ENCODE measurements around the gene ARL14EPL.

ARL14EPL gene

GRCh38 chr5:116068028-116068632 is 35.9 kb downstream of the ARL14EPL start:
- TF ChIP-seq, protein P1, sequence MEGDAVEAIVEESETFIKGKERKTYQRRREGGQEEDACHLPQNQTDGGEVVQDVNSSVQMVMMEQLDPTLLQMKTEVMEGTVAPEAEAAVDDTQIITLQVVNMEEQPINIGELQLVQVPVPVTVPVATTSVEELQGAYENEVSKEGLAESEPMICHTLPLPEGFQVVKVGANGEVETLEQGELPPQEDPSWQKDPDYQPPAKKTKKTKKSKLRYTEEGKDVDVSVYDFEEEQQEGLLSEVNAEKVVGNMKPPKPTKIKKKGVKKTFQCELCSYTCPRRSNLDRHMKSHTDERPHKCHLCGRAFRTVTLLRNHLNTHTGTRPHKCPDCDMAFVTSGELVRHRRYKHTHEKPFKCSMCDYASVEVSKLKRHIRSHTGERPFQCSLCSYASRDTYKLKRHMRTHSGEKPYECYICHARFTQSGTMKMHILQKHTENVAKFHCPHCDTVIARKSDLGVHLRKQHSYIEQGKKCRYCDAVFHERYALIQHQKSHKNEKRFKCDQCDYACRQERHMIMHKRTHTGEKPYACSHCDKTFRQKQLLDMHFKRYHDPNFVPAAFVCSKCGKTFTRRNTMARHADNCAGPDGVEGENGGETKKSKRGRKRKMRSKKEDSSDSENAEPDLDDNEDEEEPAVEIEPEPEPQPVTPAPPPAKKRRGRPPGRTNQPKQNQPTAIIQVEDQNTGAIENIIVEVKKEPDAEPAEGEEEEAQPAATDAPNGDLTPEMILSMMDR (IDR thresholded peaks at IDR 0.05; ENCODE audit: control insufficient read depth, extremely low read depth, insufficient read depth): peak; percentile 60
- peak; percentile 31 for DNase-seq (ENCODE audit: low read depth)

GRCh38 chr5:116071211-116071610 is 38.9 kb downstream of the ARL14EPL start:
- no peak for DNase-seq (ENCODE audit: low read depth)
- H3K4me3 ChIP-seq (ENCODE audit: low read depth, low read length): no peak overlapping the region
- TF ChIP-seq, protein P1 (IDR thresholded peaks at IDR 0.05; ENCODE audit: control insufficient read depth, extremely low read depth, insufficient read depth): no peak

More at GRCh38 chr5:116068028-116068632, 35.9 kb downstream of the ARL14EPL start:
- no peak overlapping the region for H3K4me3 ChIP-seq (ENCODE audit: low read depth, low read length)

- TF ChIP-seq, protein P1 (IDR thresholded peaks at IDR 0.05; ENCODE audit: control insufficient read depth, extremely low read depth, insufficient read depth): no peak
- DNase-seq (ENCODE audit: low read depth): no peak
Observed at GRCh38 chr5:116075191-116075831, 43.0 kb downstream of the ARL14EPL start.

GRCh38 chr5:116076496-116076895 is 44.2 kb downstream of the ARL14EPL start:
- H3K4me3 ChIP-seq (ENCODE audit: low read depth, low read length): no peak overlapping the region
- TF ChIP-seq, protein P1 (IDR thresholded peaks at IDR 0.05; ENCODE audit: control insufficient read depth, extremely low read depth, insufficient read depth): no peak
- no peak for DNase-seq (ENCODE audit: low read depth)

More at GRCh38 chr5:116075191-116075831, 43.0 kb downstream of the ARL14EPL start:
- H3K4me3 ChIP-seq (ENCODE audit: low read depth, low read length): no peak overlapping the region

DNA sequence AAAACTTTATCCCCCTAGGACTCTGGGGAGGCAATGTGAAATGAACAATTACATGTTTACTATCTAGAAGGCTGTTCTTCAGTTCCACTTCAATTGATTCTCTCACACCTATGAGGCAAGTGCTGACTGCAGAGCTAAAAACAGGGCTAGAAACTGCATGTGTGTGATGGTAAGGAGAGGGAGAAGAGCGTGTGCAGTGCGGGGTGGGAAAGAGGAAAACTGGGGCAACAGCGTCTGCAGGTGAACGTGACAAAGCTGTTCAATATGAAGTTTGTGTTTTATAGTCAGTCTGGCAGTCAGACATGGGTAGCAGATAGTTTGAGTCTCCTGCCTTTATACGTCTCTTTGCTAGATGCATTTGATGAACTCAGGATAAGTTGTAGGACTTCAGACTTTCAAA is 45.9 kb downstream of the ARL14EPL start:
- TF ChIP-seq, protein P1 (IDR thresholded peaks at IDR 0.05; ENCODE audit: control insufficient read depth, extremely low read depth, insufficient read depth): no peak
- DNase-seq (ENCODE audit: low read depth): no peak

GRCh38 chr5:116084287-116084691 is 52.0 kb downstream of the ARL14EPL start:
- TF ChIP-seq, protein P1 (IDR thresholded peaks at IDR 0.05; ENCODE audit: control insufficient read depth, extremely low read depth, insufficient read depth): no peak
- DNase-seq (ENCODE audit: low read depth): no peak
- H3K4me3 ChIP-seq (ENCODE audit: low read depth, low read length): peak overlapping the region; percentile 88

More for the DNA sequence above, 45.9 kb downstream of the ARL14EPL start:
- no peak overlapping the region for H3K4me3 ChIP-seq (ENCODE audit: low read depth, low read length)

Measured in LNCaP clone FGC (cell line).